A549 (cell line): ENCODE measurements around the gene C1QTNF12. TPM values are rescaled to one million over a fixed set of nuclear protein-coding genes. Genes with fewer than 3 reads are reported as not detected.

ENCODE experiments used
- ATAC-seq, 2 experiments: fragments of 200-7000 bp in 1 of 2; fragments of >200 bp in 1 of 2; cut with Nextera tagmentation in 1 of 2; cut with Tn5 transposase in 1 of 2; 3 replicates each; pipeline versions ENCODE4 v1.8.0 to v1.9.1; 2018 to 2020; ENCODE audit warnings: mild to moderate bottlenecking in 1 of 2, moderate library complexity in 1 of 2
- CTCF ChIA-PET: fragments of 300-600 bp; sonication (Branson Sonifier 250); formaldehyde crosslinking; extraction: SDS; loops from one replicate; lab custom pipeline; 2021; ENCODE audit warnings: antibody characterized with exemption, inconsistent platforms; lab: Yijun Ruan, JAX
- POLR2A ChIA-PET: fragments of 350-600 bp; formaldehyde crosslinking; extraction: SDS; loops from one replicate; lab custom pipeline; 2021; ENCODE audit warnings: antibody characterized with exemption, inconsistent platforms; lab: Yijun Ruan, JAX
- DNase-seq, 2 experiments: peaks; one replicate each; pipeline versions ENCODE4 v3.0.0 to v3.0.0-alpha.2; 2011 to 2016; ENCODE audit warnings: low read depth in 1 of 2, low spot score in 1 of 2
- FAIRE-seq: peaks from 2 replicates; lab custom pipeline; 2011; peaks lifted over from hg19 to GRCh38; lab: Jason Lieb, UNC
- H3K27ac ChIP-seq, 2 experiments: fragments of >200 bp; sonication (Bioruptor Twin); formaldehyde crosslinking; 3 replicates each; pipeline ENCODE4 v1.5.1; 2016 to 2017
- H3K4me1 ChIP-seq: fragments of >200 bp; sonication (Bioruptor Twin); formaldehyde crosslinking; 3 replicates; pipeline ENCODE4 v1.6.1; 2016
- H3K4me2 ChIP-seq: fragments of >200 bp; sonication (Bioruptor Twin); formaldehyde crosslinking; 3 replicates; pipeline ENCODE4 v1.6.1; 2016
- H3K4me3 ChIP-seq: fragments of >200 bp; sonication (Bioruptor Twin); formaldehyde crosslinking; 3 replicates; pipeline ENCODE4 v1.5.1; 2016
- H3K9me3 ChIP-seq: fragments of >200 bp; sonication (Bioruptor Twin); formaldehyde crosslinking; 3 replicates; pipeline ENCODE4 v1.6.1; 2016
- CBX8 ChIP-seq: fragments of 200-600 bp; sonication (generic); IDR thresholded peaks from 2 replicates; pipeline ENCODE4 v1.6.1; 2016
- CHD2 ChIP-seq: fragments of 150-350 bp; IDR thresholded peaks from 2 replicates; pipeline ENCODE4 v1.6.1; 2014; ENCODE audit warnings: low read length; ENCODE audit not compliant: partially characterized antibody
- EHF ChIP-seq: fragments of 250-450 bp; sonication (Bioruptor Pico); IDR thresholded peaks from 2 replicates; pipeline ENCODE4 v1.5.0; 2020; ENCODE audit warnings: mild to moderate bottlenecking
- ESRRA ChIP-seq: fragments of 150-350 bp; IDR thresholded peaks from 2 replicates; pipeline ENCODE4 v1.6.1; 2014; ENCODE audit warnings: mild to moderate bottlenecking, low read length, borderline replicate concordance
- FOSB ChIP-seq: fragments of 250-450 bp; sonication (Bioruptor Pico); IDR thresholded peaks from 2 replicates; pipeline ENCODE4 v1.5.0; 2020; ENCODE audit warnings: mild to moderate bottlenecking, moderate library complexity
- HEYL ChIP-seq: fragments of 250-450 bp; sonication (Bioruptor Pico); IDR thresholded peaks from 2 replicates; pipeline ENCODE4 v1.8.0; 2021; ENCODE audit warnings: mild to moderate bottlenecking, moderate library complexity
- KDM1A ChIP-seq: fragments of 200-600 bp; sonication (generic); IDR thresholded peaks from 2 replicates; pipeline ENCODE4 v1.6.1; 2016; ENCODE audit warnings: low read depth, mild to moderate bottlenecking
- MAFK ChIP-seq: fragments of 450-650 bp; IDR thresholded peaks from 2 replicates; pipeline ENCODE4 v1.6.1; 2014; ENCODE audit not compliant: partially characterized antibody
- MYC ChIP-seq: IDR thresholded peaks from 2 replicates; pipeline ENCODE4 v1.6.1; 2012; ENCODE audit warnings: mild to moderate bottlenecking, inconsistent platforms, low read length, improper control_type of control experiment, borderline replicate concordance
- NPAS2 ChIP-seq: fragments of 250-450 bp; sonication (Bioruptor Pico); IDR thresholded peaks from 2 replicates; pipeline ENCODE4 v1.8.0; 2022; ENCODE audit warnings: mild to moderate bottlenecking, moderate library complexity, borderline replicate concordance
- RFX5 ChIP-seq: fragments of 450-650 bp; IDR thresholded peaks from 2 replicates; pipeline ENCODE4 v1.7.1; 2014; ENCODE audit warnings: antibody characterized with exemption, mild to moderate bottlenecking, moderate library complexity
- WGBS: methylation state at CpG from one replicate; pipeline ENCODE4 v1.1.6; 2017; ENCODE audit errors: missing lambda C conversion rate; 5-methylcytosine and 5-hydroxymethylcytosine counted together
- polyA plus RNA-seq, 4 experiments: library from polyadenylated mRNA; depleted of rRNA in 3 of 4; stranded (reverse); fragments of >200 nt; fragmentation: RNase III in 1 of 4; extraction: RNeasy Plus Mini Kit Qiagen cat#74134 plus additional on column Dnase treatment in 1 of 4; gene quantifications; 2 replicates in 3 of 4; 3 replicates in 1 of 4; pipeline ENCODE4 v1.2.3, GENCODE V29; 2011 to 2017
- TF ChIP-seq, protein P1 (sequence below): fragments of 150-350 bp; IDR thresholded peaks from 2 replicates; pipeline ENCODE4 v1.6.1; 2014; ENCODE audit warnings: low read depth, mild to moderate bottlenecking, low read length
- TF ChIP-seq, protein P2 (sequence below): fragments of 200-600 bp; sonication (generic); IDR thresholded peaks from 2 replicates; pipeline ENCODE4 v1.6.1; 2016; ENCODE audit warnings: antibody characterized with exemption, mild to moderate bottlenecking, moderate library complexity
- TF ChIP-seq, protein P3 (sequence below): fragments of 450-650 bp; IDR thresholded peaks from 2 replicates; pipeline ENCODE4 v1.6.1; 2014; ENCODE audit warnings: antibody characterized with exemption
- TF ChIP-seq, protein P4 (sequence below): IDR thresholded peaks from 2 replicates; pipeline ENCODE4 v1.6.1; 2012

The C1QTNF12 gene
- polyA plus RNA-seq, 2 of the 4 experiments (the other 2 are of a cell fraction), result 0.47 to 0.83 TPM

DNA sequence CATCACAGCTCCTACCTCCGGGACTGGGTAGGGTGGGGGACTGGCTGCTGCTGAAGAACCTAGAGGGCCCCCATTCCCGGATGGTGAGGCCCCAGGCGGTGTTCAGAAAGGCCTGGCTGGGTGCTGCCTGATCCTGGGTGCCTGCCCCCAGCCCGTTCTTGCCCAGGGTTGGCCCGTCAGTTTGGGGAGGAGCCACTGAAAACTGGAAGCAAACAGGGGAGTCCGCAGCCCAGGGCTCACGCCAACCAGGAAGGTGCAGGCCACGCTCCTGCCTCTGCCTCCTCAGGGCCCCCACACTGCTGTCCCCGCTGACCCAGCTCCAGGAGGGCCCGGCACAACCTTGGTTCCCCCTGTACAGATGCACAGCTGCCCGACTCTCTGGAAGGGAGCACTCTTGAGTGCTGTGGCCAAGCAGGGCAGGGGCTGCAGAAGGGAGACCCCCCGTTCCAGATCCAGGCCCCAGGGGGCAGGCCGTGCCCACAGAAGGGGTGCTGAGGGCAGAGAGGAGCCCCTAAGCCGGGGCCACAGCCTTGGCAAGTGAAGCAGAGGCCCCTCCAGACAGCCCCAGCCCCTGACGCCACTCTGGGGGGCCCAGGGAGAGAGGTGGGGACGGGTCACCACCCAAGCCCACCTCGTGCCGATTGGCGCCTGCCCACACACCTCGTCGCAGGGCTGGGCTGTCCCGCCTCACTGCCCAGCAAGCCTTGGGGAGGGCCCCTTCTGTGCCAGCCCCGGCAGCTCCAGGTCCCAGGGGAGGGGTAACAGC, 5.5 kb downstream of the C1QTNF12 start:
- Histone ChIP-seq H3K27ac (no peak overlapping the region), H3K9me3 (no peaks in the 10 kb centered on the region), H3K4me1 (peaks cover 37% of the 10 kb centered on the region), H3K4me3 (no peak overlapping the region), H3K4me2 (no peak overlapping the region)
- no peak for FAIRE-seq
- ChIA-PET CTCF (interaction anchor here (9.4 kb wide), 1 partner anchor 119 kb away, joined by 46 read pairs; no protein-coding TSS in a partner anchor), POLR2A (no interaction called here)
- TF ChIP-seq, protein P1, sequence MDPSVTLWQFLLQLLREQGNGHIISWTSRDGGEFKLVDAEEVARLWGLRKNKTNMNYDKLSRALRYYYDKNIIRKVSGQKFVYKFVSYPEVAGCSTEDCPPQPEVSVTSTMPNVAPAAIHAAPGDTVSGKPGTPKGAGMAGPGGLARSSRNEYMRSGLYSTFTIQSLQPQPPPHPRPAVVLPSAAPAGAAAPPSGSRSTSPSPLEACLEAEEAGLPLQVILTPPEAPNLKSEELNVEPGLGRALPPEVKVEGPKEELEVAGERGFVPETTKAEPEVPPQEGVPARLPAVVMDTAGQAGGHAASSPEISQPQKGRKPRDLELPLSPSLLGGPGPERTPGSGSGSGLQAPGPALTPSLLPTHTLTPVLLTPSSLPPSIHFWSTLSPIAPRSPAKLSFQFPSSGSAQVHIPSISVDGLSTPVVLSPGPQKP, result no peak
- TF ChIP-seq, protein P2, sequence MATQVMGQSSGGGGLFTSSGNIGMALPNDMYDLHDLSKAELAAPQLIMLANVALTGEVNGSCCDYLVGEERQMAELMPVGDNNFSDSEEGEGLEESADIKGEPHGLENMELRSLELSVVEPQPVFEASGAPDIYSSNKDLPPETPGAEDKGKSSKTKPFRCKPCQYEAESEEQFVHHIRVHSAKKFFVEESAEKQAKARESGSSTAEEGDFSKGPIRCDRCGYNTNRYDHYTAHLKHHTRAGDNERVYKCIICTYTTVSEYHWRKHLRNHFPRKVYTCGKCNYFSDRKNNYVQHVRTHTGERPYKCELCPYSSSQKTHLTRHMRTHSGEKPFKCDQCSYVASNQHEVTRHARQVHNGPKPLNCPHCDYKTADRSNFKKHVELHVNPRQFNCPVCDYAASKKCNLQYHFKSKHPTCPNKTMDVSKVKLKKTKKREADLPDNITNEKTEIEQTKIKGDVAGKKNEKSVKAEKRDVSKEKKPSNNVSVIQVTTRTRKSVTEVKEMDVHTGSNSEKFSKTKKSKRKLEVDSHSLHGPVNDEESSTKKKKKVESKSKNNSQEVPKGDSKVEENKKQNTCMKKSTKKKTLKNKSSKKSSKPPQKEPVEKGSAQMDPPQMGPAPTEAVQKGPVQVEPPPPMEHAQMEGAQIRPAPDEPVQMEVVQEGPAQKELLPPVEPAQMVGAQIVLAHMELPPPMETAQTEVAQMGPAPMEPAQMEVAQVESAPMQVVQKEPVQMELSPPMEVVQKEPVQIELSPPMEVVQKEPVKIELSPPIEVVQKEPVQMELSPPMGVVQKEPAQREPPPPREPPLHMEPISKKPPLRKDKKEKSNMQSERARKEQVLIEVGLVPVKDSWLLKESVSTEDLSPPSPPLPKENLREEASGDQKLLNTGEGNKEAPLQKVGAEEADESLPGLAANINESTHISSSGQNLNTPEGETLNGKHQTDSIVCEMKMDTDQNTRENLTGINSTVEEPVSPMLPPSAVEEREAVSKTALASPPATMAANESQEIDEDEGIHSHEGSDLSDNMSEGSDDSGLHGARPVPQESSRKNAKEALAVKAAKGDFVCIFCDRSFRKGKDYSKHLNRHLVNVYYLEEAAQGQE, result no peak
- TF ChIP-seq ESRRA, result no peak
- TF ChIP-seq CHD2, result no peak
- no peak for TF ChIP-seq MAFK
- TF ChIP-seq HEYL (CRISPR knock-in tag), result no peak
- no peak for TF ChIP-seq MYC
- no peak for TF ChIP-seq KDM1A
- TF ChIP-seq, protein P3, sequence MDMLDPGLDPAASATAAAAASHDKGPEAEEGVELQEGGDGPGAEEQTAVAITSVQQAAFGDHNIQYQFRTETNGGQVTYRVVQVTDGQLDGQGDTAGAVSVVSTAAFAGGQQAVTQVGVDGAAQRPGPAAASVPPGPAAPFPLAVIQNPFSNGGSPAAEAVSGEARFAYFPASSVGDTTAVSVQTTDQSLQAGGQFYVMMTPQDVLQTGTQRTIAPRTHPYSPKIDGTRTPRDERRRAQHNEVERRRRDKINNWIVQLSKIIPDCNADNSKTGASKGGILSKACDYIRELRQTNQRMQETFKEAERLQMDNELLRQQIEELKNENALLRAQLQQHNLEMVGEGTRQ, result no peak
- TF ChIP-seq RFX5, result no peak
- TF ChIP-seq FOSB (CRISPR knock-in tag), result no peak
- no peak for TF ChIP-seq NPAS2 (CRISPR knock-in tag)
- no peak for TF ChIP-seq EHF (CRISPR knock-in tag)
- no peak for TF ChIP-seq CBX8
- 59% methylated on average over 9 of the region's 23 CpGs for WGBS
- ATAC-seq, result peak in 1 of 2 experiments; percentile 11; a peak in 3 of 6 replicates
- DNase-seq, result no peak

DNA sequence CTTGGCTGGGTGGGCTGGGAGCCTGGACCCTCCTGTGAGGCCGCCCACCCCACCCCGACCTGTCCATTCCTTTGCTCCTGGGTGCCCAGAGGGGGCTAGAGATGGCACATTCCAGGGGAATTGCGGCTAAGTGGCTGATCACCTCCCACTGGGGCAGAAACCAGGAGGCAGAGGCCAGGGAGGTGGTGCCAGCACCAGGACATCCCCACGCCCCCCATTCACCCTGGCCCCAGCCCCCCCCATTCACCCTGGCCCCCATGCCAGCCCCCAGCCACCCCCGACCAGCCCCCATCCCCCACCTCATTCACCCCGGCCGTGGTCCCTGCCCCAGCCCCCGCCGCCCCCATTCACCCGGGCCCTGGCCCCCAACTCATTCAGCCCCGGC, 6.2 kb downstream of the C1QTNF12 start:
- H3K4me3 ChIP-seq, result no peak overlapping the region
- ATAC-seq (no peak), DNase-seq (no peak), FAIRE-seq (no peak)
- POLR2A ChIA-PET, result no interaction called here
- WGBS, result 50% methylated on average over 2 of the region's 11 CpGs
- H3K4me1 ChIP-seq, result peaks cover 33% of the 10 kb centered on the region
- no peaks in the 10 kb centered on the region for H3K9me3 ChIP-seq
- no peak overlapping the region for H3K27ac ChIP-seq
- TF ChIP-seq, protein P4, sequence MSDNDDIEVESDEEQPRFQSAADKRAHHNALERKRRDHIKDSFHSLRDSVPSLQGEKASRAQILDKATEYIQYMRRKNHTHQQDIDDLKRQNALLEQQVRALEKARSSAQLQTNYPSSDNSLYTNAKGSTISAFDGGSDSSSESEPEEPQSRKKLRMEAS, result no peak
- no peak overlapping the region for H3K4me2 ChIP-seq
- CTCF ChIA-PET, result interaction anchor here (9.4 kb wide), 1 partner anchor 118 kb away, joined by 46 read pairs; no protein-coding TSS in a partner anchor
